GM20431 (cell line): ENCODE results near the gene CHFR.
"Not testable (repeated sequence)": the region's sequence is repeated elsewhere in the genome, so short reads cannot be mapped to it uniquely, and the experiment has no call there.

Source experiments
- in situ Hi-C: fragments of 300-500 bp; cut with MseI, MboI; formaldehyde crosslinking; loops from one replicate; pipeline ENCODE4 v1.15.0; 2020; ENCODE audit warnings: low sequenced_read_pairs; ENCODE audit not compliant: unreplicated experiment

Gene CHFR, protein sequence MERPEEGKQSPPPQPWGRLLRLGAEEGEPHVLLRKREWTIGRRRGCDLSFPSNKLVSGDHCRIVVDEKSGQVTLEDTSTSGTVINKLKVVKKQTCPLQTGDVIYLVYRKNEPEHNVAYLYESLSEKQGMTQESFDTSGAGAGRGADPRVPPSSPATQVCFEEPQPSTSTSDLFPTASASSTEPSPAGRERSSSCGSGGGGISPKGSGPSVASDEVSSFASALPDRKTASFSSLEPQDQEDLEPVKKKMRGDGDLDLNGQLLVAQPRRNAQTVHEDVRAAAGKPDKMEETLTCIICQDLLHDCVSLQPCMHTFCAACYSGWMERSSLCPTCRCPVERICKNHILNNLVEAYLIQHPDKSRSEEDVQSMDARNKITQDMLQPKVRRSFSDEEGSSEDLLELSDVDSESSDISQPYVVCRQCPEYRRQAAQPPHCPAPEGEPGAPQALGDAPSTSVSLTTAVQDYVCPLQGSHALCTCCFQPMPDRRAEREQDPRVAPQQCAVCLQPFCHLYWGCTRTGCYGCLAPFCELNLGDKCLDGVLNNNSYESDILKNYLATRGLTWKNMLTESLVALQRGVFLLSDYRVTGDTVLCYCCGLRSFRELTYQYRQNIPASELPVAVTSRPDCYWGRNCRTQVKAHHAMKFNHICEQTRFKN

DNA sequence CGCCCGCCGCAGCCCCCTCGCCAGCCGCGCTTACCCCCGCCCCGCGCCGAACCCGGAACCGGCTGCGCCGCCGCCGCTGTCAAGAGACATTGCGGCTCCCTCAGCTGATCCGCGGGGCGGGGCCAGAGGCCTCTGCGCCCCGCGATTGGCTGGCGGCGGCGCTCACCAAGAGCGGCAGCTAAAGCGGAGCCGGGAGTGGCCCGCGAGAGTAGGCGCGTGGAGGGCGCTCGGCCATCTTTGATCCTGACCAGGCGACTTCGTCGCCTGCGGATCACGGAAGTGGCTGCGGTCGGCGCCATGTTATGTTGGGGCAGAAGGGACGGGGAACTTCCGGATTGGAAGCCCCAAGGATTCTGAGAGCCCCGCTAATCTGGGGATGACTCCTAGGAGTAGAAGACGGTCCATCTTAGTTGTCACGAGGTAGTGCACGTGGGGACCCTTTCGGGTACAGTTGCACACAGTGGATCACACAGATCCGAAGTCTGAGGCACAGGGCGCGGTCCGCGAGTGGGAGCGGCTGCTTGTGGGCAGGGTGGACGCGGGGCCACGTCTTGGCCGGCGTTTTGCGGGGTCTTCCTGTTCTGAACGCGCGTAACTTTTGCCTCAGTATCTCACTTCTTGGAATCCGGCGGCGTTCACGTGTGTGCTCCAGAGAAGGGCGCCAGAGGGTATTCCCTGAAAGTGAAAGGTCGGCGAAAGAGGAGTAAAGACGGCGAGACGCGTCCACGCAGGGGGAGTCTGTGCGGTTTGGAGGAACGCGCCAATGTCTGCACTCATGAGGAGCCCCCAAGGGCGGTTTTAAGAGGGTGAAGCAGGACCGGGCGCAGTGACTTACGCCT, at the start of gene CHFR:
CHFR (minus strand) TSS at position 93 of the 839 bp plus-strand sequence. CDS start 277 bp downstream, outside the sequence.
- in situ Hi-C loops = no loop called here

GRCh38 chr12:132936921-132937320, 49.5 kb upstream of the CHFR start:
- in situ Hi-C loops = not testable (repeated sequence)

- in situ Hi-C loops = no loop called here
Observed at GRCh38 chr12:132936163-132936562, 48.8 kb upstream of the CHFR start.

GRCh38 chr12:132926415-132926833, 39.0 kb upstream of the CHFR start:
- in situ Hi-C loops = no loop called here

- in situ Hi-C loops = no loop called here
Observed at GRCh38 chr12:132925597-132926414, 38.4 kb upstream of the CHFR start.

GRCh38 chr12:132924356-132924755, 37.0 kb upstream of the CHFR start:
- in situ Hi-C loops = no loop called here

GRCh38 chr12:132923356-132923909, 36.0 kb upstream of the CHFR start:
- in situ Hi-C loops = no loop called here

DNA sequence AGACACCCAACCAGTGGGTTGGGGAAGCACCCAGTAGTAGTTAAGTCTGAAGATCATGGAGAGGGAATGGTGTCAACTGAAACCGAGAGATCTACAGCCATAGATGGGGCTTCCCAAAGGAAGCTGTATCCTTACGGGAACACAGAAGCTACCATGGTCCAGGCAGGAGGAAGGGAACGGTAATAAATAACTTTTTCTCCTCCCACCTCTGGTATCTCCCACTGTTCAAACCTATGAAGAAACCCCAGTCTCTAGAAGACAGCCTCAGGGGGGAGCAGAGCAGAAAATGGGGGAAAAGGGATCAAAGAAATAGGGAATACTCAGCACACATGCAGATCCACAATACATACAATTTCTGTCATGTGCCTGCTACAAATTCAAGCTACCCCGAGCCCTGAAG, 35.3 kb upstream of the CHFR start:
- in situ Hi-C loops = no loop called here

GRCh38 chr12:132921685-132922084, 34.3 kb upstream of the CHFR start:
- in situ Hi-C loops = no loop called here

GRCh38 chr12:132918680-132919079, 31.3 kb upstream of the CHFR start:
- in situ Hi-C loops = no loop called here

- in situ Hi-C loops = no loop called here
Observed at GRCh38 chr12:132909030-132909368, 21.6 kb upstream of the CHFR start.

DNA sequence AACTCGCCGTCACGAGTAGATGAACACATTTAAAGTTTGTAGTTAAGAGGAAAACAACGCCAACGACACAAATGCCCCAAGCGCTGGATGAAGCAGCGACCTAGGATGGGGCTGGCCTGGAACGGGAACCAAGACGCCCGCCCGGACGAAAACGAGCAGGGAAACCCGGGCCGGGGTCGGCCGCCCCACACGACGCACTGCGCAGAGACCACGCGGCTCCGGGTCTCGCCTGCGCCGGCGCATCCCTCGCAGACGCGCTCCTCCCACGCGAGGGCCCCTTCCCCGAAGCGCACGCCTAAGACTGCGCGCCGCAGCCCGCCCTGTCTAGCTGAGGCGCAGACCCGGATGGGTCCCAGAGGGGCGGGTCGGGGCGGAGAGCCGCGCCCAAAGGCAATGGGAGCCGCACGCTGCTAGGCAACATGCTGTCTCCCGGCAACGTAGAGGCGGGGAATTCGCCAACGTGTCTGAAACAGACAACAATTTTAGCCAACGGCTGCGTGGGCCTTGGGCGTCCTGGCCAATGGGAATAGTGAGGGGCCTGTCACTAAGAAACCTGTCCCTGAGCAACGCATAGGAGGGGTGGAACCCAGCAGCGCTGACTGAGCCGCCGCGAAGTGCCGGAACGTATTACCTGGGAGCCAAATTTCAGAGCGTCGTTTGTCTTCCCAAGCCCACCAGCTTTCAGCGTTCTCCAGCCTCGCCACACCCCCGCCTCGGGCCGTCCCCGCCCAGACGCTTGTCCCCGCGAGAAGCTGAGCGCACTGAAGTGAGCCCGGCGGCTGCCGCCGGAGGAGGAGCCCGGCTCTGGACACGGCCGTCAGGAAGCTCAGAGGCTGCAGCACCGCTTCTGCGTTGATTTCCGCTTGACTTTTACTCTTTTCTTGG, 21.0 kb upstream of the CHFR start:
- in situ Hi-C loops = no loop called here

GRCh38 chr12:132907789-132908144, 20.4 kb upstream of the CHFR start:
- in situ Hi-C loops = not testable (repeated sequence)

- in situ Hi-C loops = no loop called here
Observed at GRCh38 chr12:132907216-132907615, 19.8 kb upstream of the CHFR start.

GRCh38 chr12:132904718-132905328, 17.4 kb upstream of the CHFR start:
- in situ Hi-C loops = no loop called here

- in situ Hi-C loops = no loop called here
Observed at GRCh38 chr12:132899033-132899432, 11.6 kb upstream of the CHFR start.

DNA sequence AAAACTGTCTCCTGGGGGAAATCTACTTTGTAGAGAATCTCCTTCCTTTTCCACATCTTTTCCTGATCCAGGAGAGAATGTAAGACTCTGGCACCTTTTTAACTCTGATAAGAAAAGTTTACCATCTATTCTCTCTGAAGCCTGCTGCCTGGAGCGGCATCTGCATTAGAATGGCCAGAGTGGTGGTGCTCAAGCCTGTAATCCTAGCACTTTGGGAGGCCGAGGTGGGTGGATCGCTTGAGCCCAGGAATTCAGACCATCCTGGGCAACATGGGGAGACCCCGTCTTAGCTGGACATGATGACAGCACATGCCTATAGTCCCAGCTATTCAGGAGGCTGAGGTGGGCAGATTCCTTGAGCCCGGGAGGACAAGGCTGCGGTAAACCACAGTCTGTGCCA, 1.4 kb upstream of the CHFR start:
- in situ Hi-C loops = no loop called here
